HG02973 (cell line): Measurements from ENCODE around the gene CASP2.
"Not testable (repeated sequence)": the region's sequence is repeated elsewhere in the genome, so short reads cannot be mapped to it uniquely, and the experiment has no call there.

ENCODE experiments used
- ATAC-seq: cut with Tn5 transposase; IDR thresholded peaks from one replicate; pipeline ENCODE4 v1.9.1; 2021; ENCODE audit warnings: moderate library complexity; ENCODE audit not compliant: unreplicated experiment

The CASP2 gene

GRCh38 chr7:143289888-143290287 is 1.7 kb downstream of the CASP2 start:
- not testable (repeated sequence) for ATAC-seq

GRCh38 chr7:143290293-143290692 is 2.1 kb downstream of the CASP2 start:
- no peak for ATAC-seq

- ATAC-seq = no peak
Measured at GRCh38 chr7:143292876-143293275, 4.7 kb downstream of the CASP2 start.

GRCh38 chr7:143295870-143296269 is 7.7 kb downstream of the CASP2 start:
- ATAC-seq = no peak

GRCh38 chr7:143296686-143297085 is 8.5 kb downstream of the CASP2 start:
- no peak for ATAC-seq

- ATAC-seq = no peak
Measured at GRCh38 chr7:143299346-143299745, 11.2 kb downstream of the CASP2 start.

GRCh38 chr7:143299840-143300239 is 11.7 kb downstream of the CASP2 start:
- no peak for ATAC-seq

- no peak for ATAC-seq
Measured at GRCh38 chr7:143300959-143301935, 13.1 kb downstream of the CASP2 start.

- ATAC-seq = no peak
Measured at GRCh38 chr7:143303733-143304132, 15.6 kb downstream of the CASP2 start.

GRCh38 chr7:143304938-143305337 is 16.8 kb downstream of the CASP2 start:
- ATAC-seq = no peak

- ATAC-seq = no peak
Measured at GRCh38 chr7:143305423-143306070, 17.4 kb downstream of the CASP2 start.

- no peak for ATAC-seq
Measured at GRCh38 chr7:143308632-143309031, 20.5 kb downstream of the CASP2 start.

- no peak for ATAC-seq
Measured at GRCh38 chr7:143314127-143314526, 26.0 kb downstream of the CASP2 start.

GRCh38 chr7:143315776-143316175 is 27.6 kb downstream of the CASP2 start, which contains the start of gene CLCN1:
CLCN1 (plus strand) TSS chr7:143316111; CDS start chr7:143316213, 102 bp downstream.
- ATAC-seq = no peak

- no peak for ATAC-seq
Measured at GRCh38 chr7:143316492-143316891, 28.3 kb downstream of the CASP2 start.

GRCh38 chr7:143318661-143319060 is 30.5 kb downstream of the CASP2 start:
- no peak for ATAC-seq

- ATAC-seq = no peak
Measured at GRCh38 chr7:143320620-143321019, 32.5 kb downstream of the CASP2 start.

GRCh38 chr7:143321242-143321641 is 33.1 kb downstream of the CASP2 start:
- no peak for ATAC-seq

GRCh38 chr7:143321734-143322133 is 33.6 kb downstream of the CASP2 start:
- ATAC-seq = no peak

- no peak for ATAC-seq
Measured at GRCh38 chr7:143322760-143323633, 34.8 kb downstream of the CASP2 start.

- no peak for ATAC-seq
Measured at GRCh38 chr7:143323653-143324052, 35.5 kb downstream of the CASP2 start.
